Thoracic aorta (tissue), 2 donors: Measurements from ENCODE around the gene PRRC2A. TPM values are rescaled to one million over a fixed set of nuclear protein-coding genes. Genes with fewer than 3 reads are reported as not detected.

Experiments used
- ATAC-seq: fragments of 150-250 bp; one replicate; pipeline ENCODE4 v1.8.0; 2017; ENCODE audit warnings: low read depth; ENCODE audit not compliant: insufficient number of reproducible peaks, low FRiP score
- DNase-seq: peaks from one replicate; pipeline ENCODE4 v3.0.0-alpha.2; 2020; ENCODE audit warnings: low spot score
- H3K27ac ChIP-seq, 2 donors: fragments of 200-600 bp; sonication (generic); 1 replicate in 1 of 2; 2 replicates in 1 of 2; pipeline ENCODE4 v1.5.1; 2016; ENCODE audit warnings: mild to moderate bottlenecking in 2 of 2, moderate library complexity in 2 of 2
- H3K27me3 ChIP-seq: fragments of 200-600 bp; sonication (generic); replicated peaks from 2 replicates; pipeline ENCODE4 v1.6.0; 2016; ENCODE audit warnings: mild to moderate bottlenecking; ENCODE audit not compliant: insufficient read depth
- H3K36me3 ChIP-seq: fragments of 200-600 bp; sonication (generic); one replicate; pipeline ENCODE4 v1.5.1; 2016
- H3K4me1 ChIP-seq, 2 donors: fragments of 200-600 bp; sonication (generic); 1 replicate in 1 of 2; 2 replicates in 1 of 2; pipeline versions ENCODE4 v1.5.1 to v1.6.0; 2016; ENCODE audit warnings: low read depth in 2 of 2, mild to moderate bottlenecking in 1 of 2; ENCODE audit not compliant: control insufficient read depth in 1 of 2
- H3K4me3 ChIP-seq: fragments of 200-600 bp; sonication (generic); 2 replicates; pipeline ENCODE4 v1.5.1; 2016; ENCODE audit warnings: mild to moderate bottlenecking
- H3K9me3 ChIP-seq: fragments of 200-600 bp; sonication (generic); 2 replicates; pipeline ENCODE4 v1.5.1; 2016
- total RNA-seq, 2 donors: library from RNA; depleted of rRNA; stranded (reverse); fragments of >200 nt; gene quantifications; one replicate each; pipeline versions ENCODE4 v1.1.0 to v1.2.3, GENCODE V29; 2016
- TF ChIP-seq, protein P1 (sequence below): fragments of 200-600 bp; sonication (generic); IDR thresholded peaks from one replicate; pipeline ENCODE4 v1.5.1; 2019; ENCODE audit warnings: antibody characterized with exemption

Gene PRRC2A
- total RNA-seq, 2 donors from 2014 or later = 94.2 to 130 TPM

DNA sequence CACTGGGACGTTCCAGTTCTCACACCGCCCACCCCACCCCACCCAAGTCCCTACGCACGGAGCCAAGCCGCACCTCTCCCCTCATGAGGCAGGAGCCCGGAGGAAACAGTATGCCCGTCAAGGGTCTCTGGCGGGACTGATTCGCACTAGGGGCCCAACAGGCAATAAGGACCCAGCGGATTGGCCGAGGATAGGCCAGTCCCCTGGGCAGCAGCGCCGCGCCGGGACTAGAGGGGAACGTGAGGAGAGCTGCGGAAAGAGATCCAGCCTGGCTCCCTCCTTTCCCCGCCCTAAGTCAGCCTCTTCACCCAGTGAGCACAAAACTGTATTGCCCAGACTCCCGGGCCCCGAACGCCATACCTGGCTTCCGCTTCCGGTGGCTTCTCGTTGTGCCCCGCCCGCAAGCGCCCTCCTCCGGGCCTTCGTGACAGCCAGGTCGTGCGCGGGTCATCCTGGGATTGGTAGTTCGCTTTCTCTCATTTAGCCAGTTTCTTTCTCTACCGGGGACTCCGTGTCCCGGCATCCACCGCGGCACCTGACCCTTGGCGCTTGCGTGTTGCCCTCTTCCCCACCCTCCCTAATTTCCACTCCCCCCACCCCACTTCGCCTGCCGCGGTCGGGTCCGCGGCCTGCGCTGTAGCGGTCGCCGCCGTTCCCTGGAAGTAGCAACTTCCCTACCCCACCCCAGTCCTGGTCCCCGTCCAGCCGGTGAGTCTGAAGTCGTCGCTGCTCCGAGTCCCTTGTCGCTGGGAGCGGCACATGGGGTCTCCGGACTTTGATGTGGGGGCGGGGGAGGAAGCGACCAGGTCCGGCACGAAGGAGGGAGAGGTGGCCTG, 45.2 kb downstream of the PRRC2A start, which contains the start of gene CSNK2B:
Gene CSNK2B (plus strand): TSS at position 580 of the 836 bp plus-strand sequence. CDS start 752 bp downstream, outside the sequence.
- TF ChIP-seq, protein P1, sequence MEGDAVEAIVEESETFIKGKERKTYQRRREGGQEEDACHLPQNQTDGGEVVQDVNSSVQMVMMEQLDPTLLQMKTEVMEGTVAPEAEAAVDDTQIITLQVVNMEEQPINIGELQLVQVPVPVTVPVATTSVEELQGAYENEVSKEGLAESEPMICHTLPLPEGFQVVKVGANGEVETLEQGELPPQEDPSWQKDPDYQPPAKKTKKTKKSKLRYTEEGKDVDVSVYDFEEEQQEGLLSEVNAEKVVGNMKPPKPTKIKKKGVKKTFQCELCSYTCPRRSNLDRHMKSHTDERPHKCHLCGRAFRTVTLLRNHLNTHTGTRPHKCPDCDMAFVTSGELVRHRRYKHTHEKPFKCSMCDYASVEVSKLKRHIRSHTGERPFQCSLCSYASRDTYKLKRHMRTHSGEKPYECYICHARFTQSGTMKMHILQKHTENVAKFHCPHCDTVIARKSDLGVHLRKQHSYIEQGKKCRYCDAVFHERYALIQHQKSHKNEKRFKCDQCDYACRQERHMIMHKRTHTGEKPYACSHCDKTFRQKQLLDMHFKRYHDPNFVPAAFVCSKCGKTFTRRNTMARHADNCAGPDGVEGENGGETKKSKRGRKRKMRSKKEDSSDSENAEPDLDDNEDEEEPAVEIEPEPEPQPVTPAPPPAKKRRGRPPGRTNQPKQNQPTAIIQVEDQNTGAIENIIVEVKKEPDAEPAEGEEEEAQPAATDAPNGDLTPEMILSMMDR = no peak
- peaks cover 19 to 56% of the 10 kb centered on the region in 2 donors for H3K4me1 ChIP-seq
- H3K27ac ChIP-seq = peak within 1 kb of the TSS; percentile 95 to 97
- no peaks in the 10 kb centered on the region for H3K9me3 ChIP-seq
- peaks cover 36% of the 10 kb centered on the region for H3K36me3 ChIP-seq
- peak within 1 kb of the TSS; percentile 98 for H3K4me3 ChIP-seq
- DNase-seq = peak; percentile 96
- ATAC-seq = peak; percentile 84
- no peaks in the 10 kb centered on the region for H3K27me3 ChIP-seq

DNA sequence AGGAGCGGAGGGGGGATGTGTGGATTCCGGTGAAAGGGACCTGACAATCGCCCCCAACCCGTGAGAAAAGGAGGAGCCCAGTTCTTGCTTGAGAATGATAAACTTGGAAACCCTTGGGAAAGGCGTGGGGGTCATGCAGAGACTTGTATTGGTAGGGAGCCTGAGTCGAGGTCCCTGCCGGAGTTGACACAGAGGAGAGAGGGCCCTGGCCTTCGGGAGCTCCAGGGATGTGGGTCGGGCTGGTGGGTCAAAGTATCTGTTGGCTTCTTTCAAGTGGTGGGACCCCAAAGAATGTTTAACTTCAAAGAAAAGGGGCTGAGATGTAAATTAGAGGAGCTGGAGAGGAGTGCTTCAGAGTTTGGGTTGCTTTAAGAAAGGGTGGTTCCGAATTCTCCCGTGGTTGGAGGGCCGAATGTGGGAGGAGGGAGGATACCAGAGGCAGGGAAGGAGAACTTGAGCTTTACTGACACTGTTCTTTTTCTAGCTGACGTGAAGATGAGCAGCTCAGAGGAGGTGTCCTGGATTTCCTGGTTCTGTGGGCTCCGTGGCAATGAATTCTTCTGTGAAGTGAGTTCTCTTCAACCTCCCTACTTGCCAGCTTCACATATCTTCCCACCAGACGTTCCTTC, 45.9 kb downstream of the PRRC2A start:
- peak overlapping the region; percentile 98 for H3K4me3 ChIP-seq
- ATAC-seq = no peak
- H3K27me3 ChIP-seq = no peaks in the 10 kb centered on the region
- DNase-seq = no peak
- H3K36me3 ChIP-seq = peaks cover 43% of the 10 kb centered on the region
- no peaks in the 10 kb centered on the region for H3K9me3 ChIP-seq
- peaks cover 16 to 49% of the 10 kb centered on the region in 2 donors for H3K4me1 ChIP-seq
- H3K27ac ChIP-seq = peak overlapping the region; percentile 95 to 97
- TF ChIP-seq, protein P1 = no peak

DNA sequence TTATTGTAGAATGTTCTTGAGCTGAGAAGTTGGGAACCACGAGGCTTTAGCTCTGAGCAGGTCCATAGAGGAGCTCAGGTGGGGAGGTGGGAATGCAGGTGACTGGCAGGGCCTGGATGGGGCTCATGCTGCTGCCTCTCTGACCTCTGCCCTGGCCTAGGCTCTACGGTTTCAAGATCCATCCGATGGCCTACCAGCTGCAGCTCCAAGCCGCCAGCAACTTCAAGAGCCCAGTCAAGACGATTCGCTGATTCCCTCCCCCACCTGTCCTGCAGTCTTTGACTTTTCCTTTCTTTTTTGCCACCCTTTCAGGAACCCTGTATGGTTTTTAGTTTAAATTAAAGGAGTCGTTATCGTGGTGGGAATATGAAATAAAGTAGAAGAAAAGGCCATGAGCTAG, 49.2 kb downstream of the PRRC2A start, which contains the start of gene LY6G5B:
Gene LY6G5B (plus strand): TSS at position 301 of the 400 bp plus-strand sequence. CDS start 975 bp downstream, outside the sequence.
- no peak for ATAC-seq
- TF ChIP-seq, protein P1 = no peak
- peaks cover 58% of the 10 kb centered on the region for H3K36me3 ChIP-seq

DNA sequence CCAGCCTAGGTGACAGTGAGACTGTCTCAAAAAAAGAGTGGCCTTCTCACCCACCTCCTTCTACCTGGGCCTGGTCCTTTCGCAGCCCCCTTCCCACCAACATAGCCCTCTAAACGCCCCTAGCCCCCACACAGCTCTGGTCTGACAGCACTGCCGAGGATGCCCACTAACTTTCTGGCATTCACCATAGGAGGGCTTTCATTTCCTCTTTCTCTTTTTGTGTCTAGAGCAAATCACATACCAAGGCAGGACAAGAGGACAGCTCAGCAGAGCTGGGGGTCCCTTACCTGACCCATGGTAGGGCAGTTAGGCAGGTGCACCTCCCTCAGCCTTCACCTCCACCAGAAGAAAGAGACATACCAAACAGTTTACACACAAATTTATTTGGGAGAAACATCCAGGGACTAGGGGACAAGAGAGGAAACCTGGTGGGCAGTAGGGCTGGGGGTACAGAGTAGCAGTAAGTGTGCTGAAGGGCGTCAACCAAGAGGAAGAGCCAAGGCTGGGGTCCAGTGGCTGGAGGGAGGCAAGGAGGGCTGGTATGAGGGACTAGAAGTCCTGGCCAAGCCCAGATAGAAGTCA, 55.9 kb downstream of the PRRC2A start:
- no peak for DNase-seq
- Histone ChIP-seq H3K27ac (no peak overlapping the region), H3K4me3 (no peak overlapping the region), H3K9me3 (no peaks in the 10 kb centered on the region), H3K27me3 (no peaks in the 10 kb centered on the region), H3K4me1 (peaks cover 0 to 11% of the 10 kb centered on the region in 2 donors), H3K36me3 (peaks cover 15% of the 10 kb centered on the region)
- no peak for ATAC-seq
- TF ChIP-seq, protein P1 = no peak

More for the DNA sequence above, 49.2 kb downstream of the PRRC2A start, which contains the start of gene LY6G5B:
- Histone ChIP-seq H3K4me1 (peaks cover 9 to 24% of the 10 kb centered on the region in 2 donors), H3K9me3 (no peaks in the 10 kb centered on the region), H3K27ac (no peak within 1 kb of the TSS), H3K27me3 (no peaks in the 10 kb centered on the region), H3K4me3 (no peak within 1 kb of the TSS)
- no peak for DNase-seq

DNA sequence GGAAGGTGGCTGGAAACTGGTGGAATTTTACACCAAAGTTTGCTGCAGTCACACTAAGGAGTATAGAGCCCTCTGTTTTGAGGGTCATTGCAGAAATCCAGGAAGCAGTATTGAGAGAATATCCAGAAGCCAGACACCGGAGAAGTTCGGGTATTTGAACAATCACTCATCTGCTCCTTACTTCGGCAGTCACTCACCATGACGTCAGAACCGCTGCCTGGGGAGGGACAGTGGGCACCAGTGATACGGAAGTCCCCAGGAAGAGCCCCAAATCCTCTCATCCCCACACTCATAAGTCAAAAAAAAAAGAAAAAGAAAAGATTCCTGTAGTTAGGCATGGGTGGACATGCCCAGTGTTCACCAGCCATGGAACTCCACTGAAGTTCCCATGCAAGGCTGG, 56.4 kb downstream of the PRRC2A start:
- Histone ChIP-seq H3K4me3 (no peak overlapping the region), H3K27me3 (no peaks in the 10 kb centered on the region), H3K27ac (no peak overlapping the region), H3K4me1 (peaks cover 0 to 15% of the 10 kb centered on the region in 2 donors), H3K9me3 (no peaks in the 10 kb centered on the region), H3K36me3 (peaks cover 10% of the 10 kb centered on the region)
- ATAC-seq (no peak), DNase-seq (no peak)
- TF ChIP-seq, protein P1 = no peak
